ENCODE measurements around the gene TCF4.

DNA sequence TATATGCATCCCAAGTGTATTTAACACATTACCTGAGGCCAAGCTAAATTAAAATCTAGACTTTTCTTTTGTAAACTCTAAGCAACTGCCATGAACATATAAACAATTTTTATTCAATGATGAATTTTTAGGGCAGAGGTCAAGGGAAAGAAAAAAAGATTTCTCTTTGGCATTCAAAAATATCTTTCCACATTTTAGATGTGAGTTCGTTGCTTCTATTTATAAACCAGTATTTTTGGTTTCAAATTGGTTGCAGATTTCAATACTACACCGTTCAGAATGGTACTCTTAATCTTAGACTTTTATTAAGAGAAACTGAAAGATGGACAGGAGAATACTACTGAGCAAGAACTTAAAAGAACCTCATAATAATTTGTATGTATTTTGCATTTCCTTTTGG is 335.1 kb downstream of the TCF4 start:
- TF ChIP-seq CTCF (conservative IDR thresholded peaks at IDR 0.05; ENCODE audit: low read depth, low read length): no peak
- no peak for TF ChIP-seq EZH2 (IDR thresholded peaks at IDR 0.05; ENCODE audit: borderline replicate concordance, low read depth, low read length, poor library complexity, severe bottlenecking)

All from A673 (cell line).